ENCODE measurements around the gene C1orf210. TPM values are rescaled to one million over a fixed set of nuclear protein-coding genes. Genes with fewer than 3 reads are reported as not detected.
A peak's percentile ranks its signal among the peaks of the same experiment; 100 is the strongest.

Gene C1orf210
- total RNA-seq, 1 donor from 2014 or later, result not detected

DNA sequence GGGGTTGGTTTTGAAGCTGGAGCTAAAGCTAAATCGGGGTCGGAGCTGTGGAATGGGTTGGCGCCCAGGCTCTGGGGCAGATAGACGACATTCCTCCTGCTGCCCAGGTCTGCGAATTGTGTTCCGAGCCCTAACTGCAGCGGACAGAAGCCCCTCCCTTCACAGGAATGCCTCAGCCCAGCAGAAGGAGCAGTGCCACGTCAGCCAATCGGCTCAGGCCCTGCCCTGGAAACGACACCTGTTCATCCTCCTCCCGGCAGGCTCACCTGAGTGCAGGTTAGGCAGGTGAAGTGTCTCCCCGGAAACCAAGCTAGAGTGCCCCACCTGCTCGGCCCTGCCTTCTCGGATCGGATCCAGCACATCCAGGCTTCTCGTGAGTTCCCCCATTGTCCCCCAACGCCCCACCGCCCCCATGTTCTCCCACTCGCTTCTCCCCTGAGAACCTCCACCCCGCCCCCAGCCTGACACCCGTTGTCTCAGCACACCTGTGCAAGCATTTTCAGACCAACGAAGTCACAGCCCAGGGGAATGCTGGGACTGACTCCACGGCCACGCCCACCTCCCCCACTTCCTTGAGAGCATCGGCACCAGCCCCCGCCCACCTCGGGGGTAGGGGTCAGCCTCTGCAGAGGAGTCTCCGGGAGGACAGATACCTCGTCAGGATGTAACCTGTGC lies 14.8 kb downstream of the C1orf210 start:
- Mint-ChIP-seq H3K27ac (ENCODE audit: unreplicated experiment) (no peak overlapping the region), H3K27me3 (ENCODE audit: low read depth) (peaks cover 20% of the 10 kb centered on the region), H3K4me3 (peak overlapping the region; percentile 31), H3K9me3 (peaks cover 5% of the 10 kb centered on the region), H3K4me1 (peaks cover 11% of the 10 kb centered on the region), H3K36me3 (ENCODE audit: low read depth) (no peaks in the 10 kb centered on the region)
- TF ChIP-seq, protein P1, sequence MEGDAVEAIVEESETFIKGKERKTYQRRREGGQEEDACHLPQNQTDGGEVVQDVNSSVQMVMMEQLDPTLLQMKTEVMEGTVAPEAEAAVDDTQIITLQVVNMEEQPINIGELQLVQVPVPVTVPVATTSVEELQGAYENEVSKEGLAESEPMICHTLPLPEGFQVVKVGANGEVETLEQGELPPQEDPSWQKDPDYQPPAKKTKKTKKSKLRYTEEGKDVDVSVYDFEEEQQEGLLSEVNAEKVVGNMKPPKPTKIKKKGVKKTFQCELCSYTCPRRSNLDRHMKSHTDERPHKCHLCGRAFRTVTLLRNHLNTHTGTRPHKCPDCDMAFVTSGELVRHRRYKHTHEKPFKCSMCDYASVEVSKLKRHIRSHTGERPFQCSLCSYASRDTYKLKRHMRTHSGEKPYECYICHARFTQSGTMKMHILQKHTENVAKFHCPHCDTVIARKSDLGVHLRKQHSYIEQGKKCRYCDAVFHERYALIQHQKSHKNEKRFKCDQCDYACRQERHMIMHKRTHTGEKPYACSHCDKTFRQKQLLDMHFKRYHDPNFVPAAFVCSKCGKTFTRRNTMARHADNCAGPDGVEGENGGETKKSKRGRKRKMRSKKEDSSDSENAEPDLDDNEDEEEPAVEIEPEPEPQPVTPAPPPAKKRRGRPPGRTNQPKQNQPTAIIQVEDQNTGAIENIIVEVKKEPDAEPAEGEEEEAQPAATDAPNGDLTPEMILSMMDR (conservative IDR thresholded peaks at IDR 0.05), result no peak
- DNase-seq (ENCODE audit: low read depth, low spot score), result no peak

DNA sequence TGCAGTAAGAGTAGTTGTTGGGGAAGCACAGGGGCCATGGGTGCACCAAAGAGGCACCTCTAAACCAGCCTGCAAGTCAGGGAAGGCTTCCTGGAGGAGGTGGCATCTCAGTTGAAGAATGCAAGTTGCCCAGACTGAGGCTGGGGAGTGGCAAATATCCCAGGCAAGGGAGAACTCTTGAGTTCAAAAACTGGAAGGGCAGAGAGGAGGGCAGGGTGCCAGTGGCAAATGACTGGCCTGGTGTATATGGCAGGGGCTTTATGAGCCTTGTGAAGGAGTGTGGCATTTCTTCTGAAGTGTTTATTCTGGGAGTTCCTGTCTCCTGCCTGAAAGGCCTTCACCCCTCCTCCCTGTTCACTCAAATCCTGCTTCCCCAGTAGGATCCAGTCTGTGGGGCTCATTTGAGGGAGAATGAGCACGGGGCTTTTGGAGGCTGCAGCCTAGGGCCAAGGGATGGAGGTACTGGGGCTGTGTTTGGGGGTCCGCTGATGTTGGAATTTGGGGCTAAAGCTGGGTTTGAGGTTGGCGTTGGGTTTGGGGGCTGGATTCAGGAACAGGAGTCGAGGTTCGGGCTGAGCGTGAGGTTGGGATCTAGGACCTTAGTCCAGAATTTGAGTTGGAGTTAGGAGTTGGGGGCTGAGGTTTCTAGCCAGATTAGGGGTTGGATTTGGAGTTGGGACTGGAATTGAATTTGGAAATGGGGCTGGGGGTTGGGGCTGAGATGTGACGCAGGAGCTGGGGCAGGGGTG lies 15.6 kb downstream of the C1orf210 start, which contains the start of gene TMEM125:
Gene TMEM125, plus strand, starts transcription at position 357 of the 749 bp plus-strand sequence. CDS start 2,740 bp downstream, outside the sequence.
- no peak for DNase-seq (ENCODE audit: low read depth, low spot score)
- TF ChIP-seq, protein P1 (conservative IDR thresholded peaks at IDR 0.05), result no peak
- peaks cover 11% of the 10 kb centered on the region for H3K4me1 Mint-ChIP-seq
- H3K27ac Mint-ChIP-seq (ENCODE audit: unreplicated experiment), result peak within 1 kb of the TSS; percentile 84
- H3K27me3 Mint-ChIP-seq (ENCODE audit: low read depth), result peaks cover 18% of the 10 kb centered on the region
- no peaks in the 10 kb centered on the region for H3K36me3 Mint-ChIP-seq (ENCODE audit: low read depth)
- peaks cover 5% of the 10 kb centered on the region for H3K9me3 Mint-ChIP-seq
- H3K4me3 Mint-ChIP-seq, result peak within 1 kb of the TSS; percentile 31

DNA sequence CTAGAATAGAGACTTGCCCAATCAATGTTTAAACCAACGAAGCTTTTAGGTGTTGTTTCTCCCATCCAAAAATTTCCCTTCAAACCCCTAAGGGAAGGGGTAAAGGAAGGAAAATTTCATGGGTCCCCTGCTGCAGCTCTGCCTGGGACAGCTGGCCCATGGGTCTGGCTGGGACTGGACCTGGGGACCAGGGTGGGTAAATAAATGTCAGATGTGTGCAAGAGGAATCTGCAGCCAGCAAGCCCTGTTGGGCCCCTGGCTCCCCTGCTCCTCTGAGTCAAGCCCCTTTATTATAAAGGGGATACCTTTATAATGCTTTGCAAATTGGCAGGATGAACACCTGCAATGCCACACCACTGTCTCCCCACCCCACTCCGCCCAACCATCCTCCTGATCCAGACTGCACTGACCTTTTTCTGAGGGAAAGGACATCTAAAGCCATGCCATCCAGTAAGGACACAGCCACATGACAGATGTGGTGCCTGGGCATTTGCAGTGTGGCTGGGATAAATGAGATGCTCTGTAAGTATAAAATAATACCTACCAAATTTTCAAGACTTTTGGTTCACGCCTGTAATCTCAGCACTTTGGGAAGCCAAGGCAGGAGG lies 17.5 kb downstream of the C1orf210 start:
- TF ChIP-seq, protein P1 (conservative IDR thresholded peaks at IDR 0.05), result no peak
- Mint-ChIP-seq H3K27me3 (ENCODE audit: low read depth) (peaks cover 18% of the 10 kb centered on the region), H3K9me3 (peaks cover 11% of the 10 kb centered on the region), H3K36me3 (ENCODE audit: low read depth) (peaks cover 6% of the 10 kb centered on the region), H3K4me3 (no peak overlapping the region), H3K4me1 (peaks cover 11% of the 10 kb centered on the region), H3K27ac (ENCODE audit: unreplicated experiment) (no peak overlapping the region)
- no peak for DNase-seq (ENCODE audit: low read depth, low spot score)

DNA sequence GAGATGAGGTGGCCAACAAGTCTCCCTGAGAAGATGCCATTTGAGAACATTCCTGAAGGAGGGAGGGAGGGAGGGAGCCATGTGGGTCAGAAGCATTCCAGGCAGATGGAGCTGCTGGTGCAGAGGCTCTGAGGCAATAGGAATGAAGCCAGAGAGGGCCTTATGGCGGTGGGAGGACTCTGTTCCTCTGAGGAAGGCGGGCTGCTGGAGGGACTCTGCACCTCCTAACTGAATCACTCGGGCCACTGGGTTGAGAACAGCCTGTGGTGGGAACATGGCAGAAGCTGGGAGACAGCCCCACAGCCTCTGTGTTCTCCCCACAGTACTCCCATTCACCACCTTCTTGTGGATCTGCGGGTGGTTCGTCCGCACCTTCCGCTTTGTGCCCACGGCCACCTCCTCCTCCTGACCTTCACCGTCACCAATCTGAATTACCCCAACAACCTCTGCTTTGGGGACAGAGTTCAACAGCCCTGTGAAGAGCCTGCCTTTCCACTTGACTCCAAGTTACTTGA lies 18.0 kb downstream of the C1orf210 start:
- peaks cover 16% of the 10 kb centered on the region for H3K9me3 Mint-ChIP-seq
- DNase-seq (ENCODE audit: low read depth, low spot score), result no peak
- H3K4me1 Mint-ChIP-seq, result peaks cover 11% of the 10 kb centered on the region
- no peak overlapping the region for H3K27ac Mint-ChIP-seq (ENCODE audit: unreplicated experiment)
- TF ChIP-seq, protein P1 (conservative IDR thresholded peaks at IDR 0.05), result no peak
- no peak overlapping the region for H3K4me3 Mint-ChIP-seq
- peaks cover 10% of the 10 kb centered on the region for H3K36me3 Mint-ChIP-seq (ENCODE audit: low read depth)
- H3K27me3 Mint-ChIP-seq (ENCODE audit: low read depth), result peaks cover 18% of the 10 kb centered on the region

DNA sequence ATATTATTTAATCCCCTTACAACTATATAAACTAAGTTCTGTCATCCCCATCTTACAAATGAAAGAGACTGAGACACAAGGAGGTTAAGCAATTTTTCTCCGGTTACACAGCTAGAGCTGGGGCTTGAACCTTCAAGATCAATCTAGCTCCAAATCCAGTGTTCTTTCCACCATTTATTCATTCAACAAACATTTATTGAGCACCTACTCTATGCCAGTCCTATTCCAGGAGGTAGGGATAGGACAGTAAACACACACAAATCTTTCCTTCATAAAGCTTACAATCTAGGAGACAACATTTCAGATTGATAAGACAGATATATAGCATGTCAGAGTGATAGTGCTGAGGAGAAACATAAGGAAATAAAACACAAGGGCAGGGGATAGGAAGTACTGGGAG lies 18.5 kb downstream of the C1orf210 start:
- TF ChIP-seq, protein P1 (conservative IDR thresholded peaks at IDR 0.05), result no peak
- H3K27ac Mint-ChIP-seq (ENCODE audit: unreplicated experiment), result no peak overlapping the region
- peaks cover 10% of the 10 kb centered on the region for H3K36me3 Mint-ChIP-seq (ENCODE audit: low read depth)
- H3K27me3 Mint-ChIP-seq (ENCODE audit: low read depth), result peaks cover 18% of the 10 kb centered on the region
- no peak for DNase-seq (ENCODE audit: low read depth, low spot score)
- no peak overlapping the region for H3K4me3 Mint-ChIP-seq
- peaks cover 10% of the 10 kb centered on the region for H3K4me1 Mint-ChIP-seq
- H3K9me3 Mint-ChIP-seq, result peaks cover 18% of the 10 kb centered on the region

Measured in neural crest cell (in vitro differentiated cells).